SK-N-SH treated with all-trans-retinoic acid at 6 μM for 48 hours (cell line): ENCODE measurements around the gene TFPI2.
"Not testable (repeated sequence)": the region's sequence is repeated elsewhere in the genome, so short reads cannot be mapped to it uniquely, and the experiment has no call there.

Experiments used
- ATAC-seq: fragments of 200-7000 bp; cut with Tn5 transposase; 3 replicates; pipeline ENCODE4 v1.9.1; 2020; ENCODE audit warnings: mild to moderate bottlenecking, moderate library complexity
- BACH2 ChIP-seq: fragments of 250-450 bp; sonication (Bioruptor Pico); IDR thresholded peaks from 2 replicates; pipeline ENCODE4 v1.9.0; 2021; ENCODE audit warnings: mild to moderate bottlenecking, borderline replicate concordance
- CSDC2 ChIP-seq: fragments of 250-450 bp; sonication (Bioruptor Pico); IDR thresholded peaks from 2 replicates; pipeline ENCODE4 v1.5.0; 2020; ENCODE audit warnings: mild to moderate bottlenecking, moderate library complexity
- CSRNP3 ChIP-seq: fragments of 250-450 bp; sonication (Bioruptor Pico); IDR thresholded peaks from 2 replicates; pipeline ENCODE4 v1.5.1; 2021; ENCODE audit warnings: mild to moderate bottlenecking, moderate library complexity
- ESRRG ChIP-seq: fragments of 250-450 bp; sonication (Bioruptor Pico); IDR thresholded peaks from 2 replicates; pipeline ENCODE4 v1.6.1; 2021; ENCODE audit warnings: mild to moderate bottlenecking
- GLIS3 ChIP-seq: fragments of 250-450 bp; sonication (Bioruptor Pico); IDR thresholded peaks from 2 replicates; pipeline ENCODE4 v1.5.0; 2020; ENCODE audit warnings: mild to moderate bottlenecking, moderate library complexity
- ISL1 ChIP-seq: fragments of 250-450 bp; sonication (Bioruptor Pico); IDR thresholded peaks from 2 replicates; pipeline ENCODE4 v2.1.2; 2022; ENCODE audit warnings: mild to moderate bottlenecking, moderate library complexity
- OSR1 ChIP-seq: fragments of 250-450 bp; sonication (Bioruptor Pico); IDR thresholded peaks from 2 replicates; pipeline ENCODE4 v1.8.0; 2022; ENCODE audit warnings: moderate library complexity, mild to moderate bottlenecking, inconsistent platforms
- SNAI2 ChIP-seq: fragments of 250-450 bp; sonication (Bioruptor Pico); IDR thresholded peaks from 2 replicates; pipeline ENCODE4 v1.5.0; 2020; ENCODE audit warnings: mild to moderate bottlenecking, moderate library complexity
- TCF4 ChIP-seq: fragments of 250-450 bp; sonication (Bioruptor Pico); IDR thresholded peaks from 2 replicates; pipeline ENCODE4 v1.8.0; 2021; ENCODE audit warnings: mild to moderate bottlenecking, moderate library complexity, borderline replicate concordance
- TSHZ2 ChIP-seq: fragments of 250-450 bp; sonication (Bioruptor Pico); IDR thresholded peaks from 2 replicates; pipeline ENCODE4 v1.5.0; 2020; ENCODE audit warnings: mild to moderate bottlenecking, moderate library complexity
- ZC3H10 ChIP-seq: fragments of 250-450 bp; sonication (Bioruptor Pico); IDR thresholded peaks from 2 replicates; pipeline ENCODE4 v1.5.1; 2021; ENCODE audit warnings: mild to moderate bottlenecking, moderate library complexity
- ZFP3 ChIP-seq: fragments of 250-450 bp; sonication (Bioruptor Pico); IDR thresholded peaks from 2 replicates; pipeline ENCODE4 v1.5.0; 2020; ENCODE audit warnings: mild to moderate bottlenecking, moderate library complexity
- ZFP30 ChIP-seq: fragments of 450-650 bp; formaldehyde crosslinking; IDR thresholded peaks from 2 replicates; pipeline ENCODE4 v1.5.0; 2022; ENCODE audit warnings: mild to moderate bottlenecking, moderate library complexity
- ZNF565 ChIP-seq: fragments of 450-650 bp; formaldehyde crosslinking; conservative IDR thresholded peaks from 2 replicates; pipeline ENCODE4 v1.5.0; 2020; ENCODE audit warnings: low read depth, mild to moderate bottlenecking, moderate library complexity
- ZNF70 ChIP-seq: fragments of 450-650 bp; formaldehyde crosslinking; IDR thresholded peaks from 2 replicates; pipeline ENCODE4 v1.5.0; 2020; ENCODE audit warnings: mild to moderate bottlenecking, moderate library complexity
- ZNF8 ChIP-seq: fragments of 450-650 bp; formaldehyde crosslinking; IDR thresholded peaks from 2 replicates; pipeline ENCODE4 v1.5.0; 2020; ENCODE audit warnings: mild to moderate bottlenecking, moderate library complexity

TFPI2 gene

GRCh38 chr7:93921607-93922566 lies 31.3 kb upstream of the TFPI2 start, which contains the start of gene GNG11:
TSS of gene GNG11 (plus strand) at chr7:93921735. CDS start at chr7:93922138, 403 bp downstream.
- no peak for TF ChIP-seq SNAI2 (CRISPR knock-in tag)
- TF ChIP-seq ZFP3 = peak; percentile 50; the same call in 1 of the 2 replicates
- peak; percentile 32; the same call in 1 of the 2 replicates for TF ChIP-seq ZNF70
- peak; percentile 52 for TF ChIP-seq ZNF8 (CRISPR knock-in tag)
- TF ChIP-seq, all 23 proteins: peak for 3
- ATAC-seq = peak; percentile 85

- TF ChIP-seq CSRNP3 (CRISPR knock-in tag) = no peak
- TF ChIP-seq ESRRG (CRISPR knock-in tag) = no peak
- TF ChIP-seq ZNF565 (CRISPR knock-in tag) = no peak
- no peak for TF ChIP-seq ZNF8 (CRISPR knock-in tag)
- TF ChIP-seq ZNF70 = no peak
- TF ChIP-seq TCF4 (CRISPR knock-in tag) = no peak
- no peak; the same call in 1 of the 2 replicates for TF ChIP-seq ZFP30 (CRISPR knock-in tag)
- TF ChIP-seq ISL1 = no peak
- no peak for TF ChIP-seq SNAI2 (CRISPR knock-in tag)
- no peak for TF ChIP-seq GLIS3 (CRISPR knock-in tag)
- TF ChIP-seq TSHZ2 = no peak
- no peak for TF ChIP-seq CSDC2 (CRISPR knock-in tag)
- TF ChIP-seq OSR1 (CRISPR knock-in tag) = no peak
Observed at GRCh38 chr7:93921186-93921585, 30.6 kb upstream of the TFPI2 start.

GRCh38 chr7:93920496-93921182 lies 30.1 kb upstream of the TFPI2 start:
- no peak for TF ChIP-seq ZNF8 (CRISPR knock-in tag)
- no peak for TF ChIP-seq ZC3H10 (CRISPR knock-in tag)
- ATAC-seq = peak; percentile 9

More at GRCh38 chr7:93921186-93921585, 30.6 kb upstream of the TFPI2 start:
- ATAC-seq = peak; percentile 8; the same call in 2 of the 3 replicates

GRCh38 chr7:93916315-93916714 lies 25.8 kb upstream of the TFPI2 start:
- not testable (repeated sequence) for ATAC-seq

- ATAC-seq = not testable (repeated sequence)
Observed at GRCh38 chr7:93915888-93916287, 25.3 kb upstream of the TFPI2 start.

- ATAC-seq = not testable (repeated sequence)
Observed at GRCh38 chr7:93915206-93915842, 24.8 kb upstream of the TFPI2 start.

GRCh38 chr7:93914581-93915066 lies 24.1 kb upstream of the TFPI2 start:
- TF ChIP-seq ISL1 = peak; percentile 50
- TF ChIP-seq CSDC2 (CRISPR knock-in tag) = no peak
- TF ChIP-seq BACH2 (CRISPR knock-in tag) = no peak
- ATAC-seq = peak; percentile 76
